ENCODE data around the gene ARHGAP22.

ARHGAP22 gene

DNA sequence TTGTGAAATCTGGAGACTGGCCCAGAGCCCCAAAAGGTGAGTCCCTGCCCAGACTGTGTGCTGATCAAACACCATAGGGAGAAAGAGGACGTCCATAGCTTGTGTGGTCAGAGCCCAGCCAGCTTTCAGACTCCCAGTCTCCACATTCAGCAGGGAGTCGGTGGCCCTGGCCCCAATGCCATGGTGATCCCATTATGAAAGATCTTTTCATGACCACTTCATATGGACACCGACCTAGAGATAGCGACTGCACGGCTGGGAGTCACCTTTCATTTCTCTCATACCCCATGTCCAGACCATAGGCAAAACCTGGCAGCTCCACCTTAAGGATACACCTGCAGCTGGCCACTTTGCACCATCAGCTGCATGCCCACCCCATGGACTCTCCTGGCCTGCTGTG is 126.4 kb downstream of the ARHGAP22 start:
- DNase-seq (ENCODE audit: low read depth in 1 of 2, low spot score in 1 of 2): no peak
- H3K27ac ChIP-seq (replicated peaks): no peak overlapping the region
- no peaks in the 10 kb centered on the region for H3K27me3 ChIP-seq (ENCODE audit: insufficient read depth, poor library complexity, severe bottlenecking)
- TF ChIP-seq GABPA (IDR thresholded peaks at IDR 0.05; ENCODE audit: low read depth) (no peak), SPI1 (IDR thresholded peaks at IDR 0.05; ENCODE audit: borderline replicate concordance, low read depth) (no peak), POLR2AphosphoS5 (IDR thresholded peaks at IDR 0.05; ENCODE audit: low read depth) (no peak)
- TF ChIP-seq, protein P1, sequence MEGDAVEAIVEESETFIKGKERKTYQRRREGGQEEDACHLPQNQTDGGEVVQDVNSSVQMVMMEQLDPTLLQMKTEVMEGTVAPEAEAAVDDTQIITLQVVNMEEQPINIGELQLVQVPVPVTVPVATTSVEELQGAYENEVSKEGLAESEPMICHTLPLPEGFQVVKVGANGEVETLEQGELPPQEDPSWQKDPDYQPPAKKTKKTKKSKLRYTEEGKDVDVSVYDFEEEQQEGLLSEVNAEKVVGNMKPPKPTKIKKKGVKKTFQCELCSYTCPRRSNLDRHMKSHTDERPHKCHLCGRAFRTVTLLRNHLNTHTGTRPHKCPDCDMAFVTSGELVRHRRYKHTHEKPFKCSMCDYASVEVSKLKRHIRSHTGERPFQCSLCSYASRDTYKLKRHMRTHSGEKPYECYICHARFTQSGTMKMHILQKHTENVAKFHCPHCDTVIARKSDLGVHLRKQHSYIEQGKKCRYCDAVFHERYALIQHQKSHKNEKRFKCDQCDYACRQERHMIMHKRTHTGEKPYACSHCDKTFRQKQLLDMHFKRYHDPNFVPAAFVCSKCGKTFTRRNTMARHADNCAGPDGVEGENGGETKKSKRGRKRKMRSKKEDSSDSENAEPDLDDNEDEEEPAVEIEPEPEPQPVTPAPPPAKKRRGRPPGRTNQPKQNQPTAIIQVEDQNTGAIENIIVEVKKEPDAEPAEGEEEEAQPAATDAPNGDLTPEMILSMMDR (IDR thresholded peaks at IDR 0.05; ENCODE audit: insufficient read depth, low read length): no peak
- TF ChIP-seq, protein P2, sequence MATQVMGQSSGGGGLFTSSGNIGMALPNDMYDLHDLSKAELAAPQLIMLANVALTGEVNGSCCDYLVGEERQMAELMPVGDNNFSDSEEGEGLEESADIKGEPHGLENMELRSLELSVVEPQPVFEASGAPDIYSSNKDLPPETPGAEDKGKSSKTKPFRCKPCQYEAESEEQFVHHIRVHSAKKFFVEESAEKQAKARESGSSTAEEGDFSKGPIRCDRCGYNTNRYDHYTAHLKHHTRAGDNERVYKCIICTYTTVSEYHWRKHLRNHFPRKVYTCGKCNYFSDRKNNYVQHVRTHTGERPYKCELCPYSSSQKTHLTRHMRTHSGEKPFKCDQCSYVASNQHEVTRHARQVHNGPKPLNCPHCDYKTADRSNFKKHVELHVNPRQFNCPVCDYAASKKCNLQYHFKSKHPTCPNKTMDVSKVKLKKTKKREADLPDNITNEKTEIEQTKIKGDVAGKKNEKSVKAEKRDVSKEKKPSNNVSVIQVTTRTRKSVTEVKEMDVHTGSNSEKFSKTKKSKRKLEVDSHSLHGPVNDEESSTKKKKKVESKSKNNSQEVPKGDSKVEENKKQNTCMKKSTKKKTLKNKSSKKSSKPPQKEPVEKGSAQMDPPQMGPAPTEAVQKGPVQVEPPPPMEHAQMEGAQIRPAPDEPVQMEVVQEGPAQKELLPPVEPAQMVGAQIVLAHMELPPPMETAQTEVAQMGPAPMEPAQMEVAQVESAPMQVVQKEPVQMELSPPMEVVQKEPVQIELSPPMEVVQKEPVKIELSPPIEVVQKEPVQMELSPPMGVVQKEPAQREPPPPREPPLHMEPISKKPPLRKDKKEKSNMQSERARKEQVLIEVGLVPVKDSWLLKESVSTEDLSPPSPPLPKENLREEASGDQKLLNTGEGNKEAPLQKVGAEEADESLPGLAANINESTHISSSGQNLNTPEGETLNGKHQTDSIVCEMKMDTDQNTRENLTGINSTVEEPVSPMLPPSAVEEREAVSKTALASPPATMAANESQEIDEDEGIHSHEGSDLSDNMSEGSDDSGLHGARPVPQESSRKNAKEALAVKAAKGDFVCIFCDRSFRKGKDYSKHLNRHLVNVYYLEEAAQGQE (IDR thresholded peaks at IDR 0.05; ENCODE audit: insufficient replicate concordance, low read depth): no peak
- H3K4me3 ChIP-seq (replicated peaks; ENCODE audit: insufficient read depth, low read length): no peak overlapping the region

DNA sequence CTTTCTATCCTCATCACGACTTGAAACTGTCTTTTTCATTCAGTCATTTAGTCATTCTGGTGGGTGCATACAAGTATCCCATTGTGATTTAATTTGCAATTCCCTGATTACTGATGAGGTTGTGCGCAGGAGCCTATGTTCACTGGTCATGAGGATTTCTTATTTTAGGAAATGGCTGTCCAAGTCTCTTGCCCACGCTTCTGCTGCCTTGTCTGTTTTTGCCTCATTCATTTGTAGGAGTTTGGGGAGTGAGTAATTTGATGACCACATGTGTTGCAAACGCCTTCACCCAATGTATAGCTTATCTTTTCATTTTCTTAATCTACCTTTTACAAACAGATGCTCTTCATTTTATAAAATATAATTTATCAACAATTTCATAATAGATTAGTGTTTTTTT is 127.3 kb downstream of the ARHGAP22 start:
- Histone ChIP-seq H3K4me3 (replicated peaks; ENCODE audit: insufficient read depth, low read length) (no peak overlapping the region), H3K27me3 (ENCODE audit: insufficient read depth, poor library complexity, severe bottlenecking) (no peaks in the 10 kb centered on the region), H3K27ac (replicated peaks) (no peak overlapping the region)
- DNase-seq (ENCODE audit: low read depth in 1 of 2, low spot score in 1 of 2): no peak
- TF ChIP-seq, protein P2 (IDR thresholded peaks at IDR 0.05; ENCODE audit: insufficient replicate concordance, low read depth): no peak
- no peak for TF ChIP-seq SPI1 (IDR thresholded peaks at IDR 0.05; ENCODE audit: borderline replicate concordance, low read depth)
- TF ChIP-seq, protein P1 (IDR thresholded peaks at IDR 0.05; ENCODE audit: insufficient read depth, low read length): no peak
- TF ChIP-seq GABPA (IDR thresholded peaks at IDR 0.05; ENCODE audit: low read depth): no peak
- no peak for TF ChIP-seq POLR2AphosphoS5 (IDR thresholded peaks at IDR 0.05; ENCODE audit: low read depth)

DNA sequence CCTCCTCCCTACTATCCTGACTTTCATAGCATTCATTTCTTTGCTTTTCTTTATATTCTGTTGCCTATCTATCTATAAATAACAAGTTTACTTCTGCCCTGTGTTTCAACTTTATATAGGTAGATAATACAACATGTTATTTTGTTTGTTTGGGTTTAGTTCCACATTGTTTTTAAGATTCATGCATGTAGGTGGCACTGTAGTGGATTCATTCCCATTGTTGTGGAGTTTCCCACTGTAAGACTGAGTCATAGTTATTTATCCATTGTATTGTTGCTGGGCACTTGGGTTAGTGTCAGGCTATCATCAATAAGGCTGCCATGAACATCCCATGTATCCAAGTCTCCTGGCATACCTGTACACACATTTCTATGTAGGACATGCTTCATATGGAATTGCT is 127.7 kb downstream of the ARHGAP22 start:
- Histone ChIP-seq H3K4me3 (replicated peaks; ENCODE audit: insufficient read depth, low read length) (no peak overlapping the region), H3K27ac (replicated peaks) (no peak overlapping the region), H3K27me3 (ENCODE audit: insufficient read depth, poor library complexity, severe bottlenecking) (no peaks in the 10 kb centered on the region)
- TF ChIP-seq SPI1 (IDR thresholded peaks at IDR 0.05; ENCODE audit: borderline replicate concordance, low read depth): no peak
- TF ChIP-seq POLR2AphosphoS5 (IDR thresholded peaks at IDR 0.05; ENCODE audit: low read depth): no peak
- TF ChIP-seq, protein P2 (IDR thresholded peaks at IDR 0.05; ENCODE audit: insufficient replicate concordance, low read depth): no peak
- no peak for TF ChIP-seq GABPA (IDR thresholded peaks at IDR 0.05; ENCODE audit: low read depth)
- TF ChIP-seq, protein P1 (IDR thresholded peaks at IDR 0.05; ENCODE audit: insufficient read depth, low read length): no peak
- DNase-seq (ENCODE audit: low read depth in 1 of 2, low spot score in 1 of 2): no peak
